ENCODE data around the gene SMURF1. TPM values are rescaled to one million over a fixed set of nuclear protein-coding genes. Genes with fewer than 3 reads are reported as not detected.
A peak's percentile ranks its signal among the peaks of the same experiment; 100 is the strongest.

The SMURF1 gene
- total and polyA plus RNA-seq, 10 donors, result 2.5 to 29.0 (median 21.0) TPM

DNA sequence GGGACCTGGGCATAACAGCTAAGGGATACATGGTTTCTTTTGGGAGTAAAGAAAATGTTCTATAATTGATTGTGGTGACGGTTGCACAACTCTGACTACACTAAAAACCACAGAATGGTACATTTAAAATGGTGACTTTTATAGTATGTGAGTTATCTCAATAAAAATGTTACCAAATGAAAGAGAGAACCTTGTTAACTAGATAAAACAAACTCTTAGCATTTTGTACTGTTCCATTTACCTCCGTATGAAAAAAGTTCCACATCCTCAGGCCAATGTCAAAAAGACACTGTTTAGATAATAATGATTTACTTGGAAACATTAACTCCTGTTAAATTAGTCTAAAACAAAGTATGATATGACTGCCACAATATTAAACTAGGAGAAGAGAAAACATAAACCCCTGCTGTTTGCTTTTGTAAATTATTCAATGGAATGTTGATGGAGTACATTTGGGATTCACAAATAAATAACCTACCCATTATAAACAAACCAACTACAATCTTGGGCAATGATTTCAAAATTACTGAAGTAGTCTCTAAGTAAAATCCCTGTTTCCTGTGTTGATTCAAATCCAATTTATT, 60.7 kb downstream of the SMURF1 start:
- TF ChIP-seq POLR2AphosphoS5 (IDR thresholded peaks at IDR 0.05) (no peak), CTCF (IDR thresholded peaks at IDR 0.05 in 8 of 11, conservative IDR thresholded peaks at IDR 0.05 in 3 of 11) (no peak), POLR2A (IDR thresholded peaks at IDR 0.05) (no peak)
- peaks cover 0 to 11% (median 8%) of the 10 kb centered on the region in 8 donors for H3K9me3 ChIP-seq
- H3K27me3 ChIP-seq (replicated peaks in 1 of 7), result no peaks in the 10 kb centered on the region
- peaks cover 0 to 9% (median 0%) of the 10 kb centered on the region in 6 donors for H3K36me3 ChIP-seq
- intact Hi-C loops (cut with DNase I; ENCODE audit: low total_unique reads), result no loop called here
- 41 to 59% (median 55%) methylated on average over 2 of the region's 2 CpGs for WGBS, 5 donors
- no peak for DNase-seq
- peak overlapping the region in 1 of 8 donors; percentile 2 for H3K27ac ChIP-seq
- no peak overlapping the region for H3K4me3 ChIP-seq
- H3K4me1 ChIP-seq, result peaks cover 0 to 63% (median 37%) of the 10 kb centered on the region in 6 donors

GRCh38 chr7:99080679-99081078, 63.2 kb downstream of the SMURF1 start:
- WGBS, 5 donors, result 73 to 87% (median 81%) methylated on average over 6 of the region's 6 CpGs

GRCh38 chr7:99079104-99079503, 64.8 kb downstream of the SMURF1 start:
- peaks cover 0 to 80% (median 36%) of the 10 kb centered on the region in 6 donors for H3K4me1 ChIP-seq
- DNase-seq, result no peak
- H3K4me3 ChIP-seq, result peak overlapping the region in 1 of 8 donors; percentile 21
- intact Hi-C loops (cut with DNase I; ENCODE audit: low total_unique reads), result no loop called here
- WGBS, 5 donors, result 58 to 66% (median 59%) methylated on average over 8 to 9 of the region's 9 CpGs
- H3K9me3 ChIP-seq, result no peaks in the 10 kb centered on the region
- H3K27ac ChIP-seq, result peak overlapping the region in 2 of 8 donors; percentile 69 to 73
- TF ChIP-seq POLR2A (IDR thresholded peaks at IDR 0.05), result no peak
- TF ChIP-seq POLR2AphosphoS5 (IDR thresholded peaks at IDR 0.05), result peak in 2 of 3 donors; percentile 42 to 49
- no peak for TF ChIP-seq CTCF (IDR thresholded peaks at IDR 0.05 in 8 of 11, conservative IDR thresholded peaks at IDR 0.05 in 3 of 11)
- H3K36me3 ChIP-seq, result no peaks in the 10 kb centered on the region
- no peaks in the 10 kb centered on the region for H3K27me3 ChIP-seq (replicated peaks in 1 of 7)

More at GRCh38 chr7:99080679-99081078, 63.2 kb downstream of the SMURF1 start:
- intact Hi-C loops (cut with DNase I; ENCODE audit: low total_unique reads), result no loop called here
- peak overlapping the region in 2 of 8 donors; percentile 69 to 82 for H3K27ac ChIP-seq
- no peak overlapping the region for H3K4me3 ChIP-seq
- H3K4me1 ChIP-seq, result peaks cover 0 to 81% (median 37%) of the 10 kb centered on the region in 6 donors
- DNase-seq, result no peak
- H3K36me3 ChIP-seq, result no peaks in the 10 kb centered on the region
- no peaks in the 10 kb centered on the region for H3K27me3 ChIP-seq (replicated peaks in 1 of 7)
- no peak for TF ChIP-seq POLR2A (IDR thresholded peaks at IDR 0.05)
- no peak for TF ChIP-seq POLR2AphosphoS5 (IDR thresholded peaks at IDR 0.05)
- no peak for TF ChIP-seq CTCF (IDR thresholded peaks at IDR 0.05 in 8 of 11, conservative IDR thresholded peaks at IDR 0.05 in 3 of 11)
- peaks cover 0 to under 1% (median 0%) of the 10 kb centered on the region in 8 donors for H3K9me3 ChIP-seq

DNA sequence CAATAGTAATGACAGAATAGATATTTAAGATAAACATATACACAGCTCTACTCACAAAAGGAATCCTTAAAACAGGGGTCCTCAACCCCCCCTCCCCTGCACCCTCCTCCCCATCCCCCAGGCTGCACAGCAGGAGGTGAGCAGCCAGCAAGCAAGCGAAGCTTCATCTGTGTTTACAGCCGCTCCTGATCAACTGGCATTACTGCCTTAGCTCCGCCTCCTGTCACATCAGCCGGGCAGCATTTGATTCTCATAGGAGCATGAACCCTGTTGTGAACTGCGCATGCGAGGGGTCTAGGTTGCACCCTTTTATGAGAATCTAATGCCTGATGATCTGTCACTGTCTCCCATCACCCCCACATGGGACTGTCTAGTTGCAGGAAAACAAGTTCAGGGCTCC, 65.5 kb downstream of the SMURF1 start:
- WGBS, 5 donors, result 88 to 96% (median 94%) methylated on average over 6 of the region's 6 CpGs
- Histone ChIP-seq H3K27ac (peak overlapping the region in 2 of 8 donors; percentile 69 to 73), H3K9me3 (peaks cover 0 to 4% (median 0%) of the 10 kb centered on the region in 8 donors), H3K27me3 (replicated peaks in 1 of 7) (no peaks in the 10 kb centered on the region), H3K4me3 (peak overlapping the region in 1 of 8 donors; percentile 21), H3K4me1 (peaks cover 0 to 73% (median 30%) of the 10 kb centered on the region in 6 donors), H3K36me3 (no peaks in the 10 kb centered on the region)
- intact Hi-C loops (cut with DNase I; ENCODE audit: low total_unique reads), result no loop called here
- TF ChIP-seq CTCF (IDR thresholded peaks at IDR 0.05 in 8 of 11, conservative IDR thresholded peaks at IDR 0.05 in 3 of 11) (no peak), POLR2A (IDR thresholded peaks at IDR 0.05) (no peak), POLR2AphosphoS5 (IDR thresholded peaks at IDR 0.05) (no peak)
- DNase-seq, result no peak
